ENCODE results near the gene SSH3. TPM values are rescaled to one million over a fixed set of nuclear protein-coding genes. Genes with fewer than 3 reads are reported as not detected.

SSH3 gene
- total and polyA plus RNA-seq, 11 donors = 8.1 to 23.9 (median 15.8) TPM

DNA sequence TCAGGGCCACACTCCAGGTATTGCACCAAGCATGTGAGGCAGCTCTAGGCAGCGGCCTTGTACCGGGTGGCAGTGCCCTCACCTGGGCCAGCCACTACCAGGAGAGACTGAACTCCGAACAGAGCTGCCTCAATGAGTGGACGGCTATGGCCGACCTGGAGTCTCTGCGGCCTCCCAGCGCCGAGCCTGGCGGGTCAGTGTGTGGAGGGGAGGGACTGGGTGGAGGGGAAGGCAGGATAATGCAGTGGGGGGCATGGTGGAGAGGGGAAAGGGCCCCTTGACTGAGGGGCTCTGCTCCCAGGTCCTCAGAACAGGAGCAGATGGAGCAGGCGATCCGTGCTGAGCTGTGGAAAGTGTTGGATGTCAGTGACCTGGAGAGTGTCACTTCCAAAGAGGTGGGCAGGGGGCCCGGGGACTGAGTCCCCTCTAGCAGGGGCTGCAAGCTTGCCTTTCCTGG, 4.2 kb downstream of the SSH3 start:
- Histone ChIP-seq H3K9me3 (no peaks in the 10 kb centered on the region), H3K27ac (no peak overlapping the region), H3K4me1 (peaks cover 4 to 24% (median 14%) of the 10 kb centered on the region in 12 donors), H3K4me3 (no peak overlapping the region), H3K36me3 (peaks cover 0 to 41% (median 19%) of the 10 kb centered on the region in 9 donors), H3K27me3 (no peaks in the 10 kb centered on the region)
- TF ChIP-seq, protein P1, sequence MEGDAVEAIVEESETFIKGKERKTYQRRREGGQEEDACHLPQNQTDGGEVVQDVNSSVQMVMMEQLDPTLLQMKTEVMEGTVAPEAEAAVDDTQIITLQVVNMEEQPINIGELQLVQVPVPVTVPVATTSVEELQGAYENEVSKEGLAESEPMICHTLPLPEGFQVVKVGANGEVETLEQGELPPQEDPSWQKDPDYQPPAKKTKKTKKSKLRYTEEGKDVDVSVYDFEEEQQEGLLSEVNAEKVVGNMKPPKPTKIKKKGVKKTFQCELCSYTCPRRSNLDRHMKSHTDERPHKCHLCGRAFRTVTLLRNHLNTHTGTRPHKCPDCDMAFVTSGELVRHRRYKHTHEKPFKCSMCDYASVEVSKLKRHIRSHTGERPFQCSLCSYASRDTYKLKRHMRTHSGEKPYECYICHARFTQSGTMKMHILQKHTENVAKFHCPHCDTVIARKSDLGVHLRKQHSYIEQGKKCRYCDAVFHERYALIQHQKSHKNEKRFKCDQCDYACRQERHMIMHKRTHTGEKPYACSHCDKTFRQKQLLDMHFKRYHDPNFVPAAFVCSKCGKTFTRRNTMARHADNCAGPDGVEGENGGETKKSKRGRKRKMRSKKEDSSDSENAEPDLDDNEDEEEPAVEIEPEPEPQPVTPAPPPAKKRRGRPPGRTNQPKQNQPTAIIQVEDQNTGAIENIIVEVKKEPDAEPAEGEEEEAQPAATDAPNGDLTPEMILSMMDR (IDR thresholded peaks at IDR 0.05) = no peak
- TF ChIP-seq POLR2A (IDR thresholded peaks at IDR 0.05) = no peak
- ATAC-seq = no peak
- WGBS, 4 donors = 86 to 90% (median 88%) methylated on average over 10 to 12 of the region's 12 CpGs
- intact Hi-C loops (cut with DNase I) = no loop called here
- no peak for DNase-seq

DNA sequence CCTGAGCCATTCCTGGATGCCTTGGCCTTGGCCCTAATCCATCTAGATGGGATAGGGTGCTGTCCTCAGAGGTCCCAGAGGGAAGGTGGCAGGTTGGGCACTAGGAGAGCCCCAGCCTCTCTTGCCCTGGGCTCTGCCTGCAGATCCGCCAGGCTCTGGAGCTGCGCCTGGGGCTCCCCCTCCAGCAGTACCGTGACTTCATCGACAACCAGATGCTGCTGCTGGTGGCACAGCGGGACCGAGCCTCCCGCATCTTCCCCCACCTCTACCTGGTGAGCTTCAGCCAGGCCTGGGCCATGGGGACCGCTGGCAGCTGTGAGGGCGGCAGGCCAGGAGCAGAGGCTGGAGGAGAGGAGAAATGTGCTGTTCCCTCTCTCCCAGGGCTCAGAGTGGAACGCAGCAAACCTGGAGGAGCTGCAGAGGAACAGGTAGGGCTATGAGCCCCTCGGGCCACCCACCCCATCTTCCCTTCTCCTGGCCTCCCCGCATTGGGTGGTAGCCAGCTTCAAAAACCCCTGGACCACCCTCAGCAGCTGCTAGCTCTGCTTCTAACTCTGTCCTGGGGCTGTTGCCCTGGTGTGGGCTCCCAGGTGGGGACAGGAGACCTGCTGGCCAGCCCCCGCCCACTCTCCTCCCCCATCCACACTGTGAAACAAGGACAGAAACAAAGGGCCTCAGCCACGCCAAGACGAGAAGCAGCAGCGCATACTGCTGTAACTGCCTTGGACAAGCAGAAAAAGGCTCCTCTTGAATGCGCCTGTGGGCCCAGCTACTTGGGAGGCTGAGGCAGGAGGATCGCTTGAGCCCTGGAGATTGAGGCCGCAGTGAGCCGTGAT, 4.9 kb downstream of the SSH3 start:
- Histone ChIP-seq H3K4me3 (no peak overlapping the region), H3K9me3 (no peaks in the 10 kb centered on the region), H3K27ac (no peak overlapping the region), H3K27me3 (no peaks in the 10 kb centered on the region), H3K4me1 (peaks cover 0 to 25% (median 10%) of the 10 kb centered on the region in 12 donors), H3K36me3 (peaks cover 0 to 41% (median 19%) of the 10 kb centered on the region in 9 donors)
- TF ChIP-seq POLR2A (IDR thresholded peaks at IDR 0.05) = no peak
- TF ChIP-seq, protein P1 (IDR thresholded peaks at IDR 0.05) = no peak
- no peak for DNase-seq
- no peak for ATAC-seq
- 94 to 97% (median 95%) methylated on average over 12 to 20 of the region's 20 CpGs for WGBS, 4 donors
- intact Hi-C loops (cut with DNase I) = no loop called here

DNA sequence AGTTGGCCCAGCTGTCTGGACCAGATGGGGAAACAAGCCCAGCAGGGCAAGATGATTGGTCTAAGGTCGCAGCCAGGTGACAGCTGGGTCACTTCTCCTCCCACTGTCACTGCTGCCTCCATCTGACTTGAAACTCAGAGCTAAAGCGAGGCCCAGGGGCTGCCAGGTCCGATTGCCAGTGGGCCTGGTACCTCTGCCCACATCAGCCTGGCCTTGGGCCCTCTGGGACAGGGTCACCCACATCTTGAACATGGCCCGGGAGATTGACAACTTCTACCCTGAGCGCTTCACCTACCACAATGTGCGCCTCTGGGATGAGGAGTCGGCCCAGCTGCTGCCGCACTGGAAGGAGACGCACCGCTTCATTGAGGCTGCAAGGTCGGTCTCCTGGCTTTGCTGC, 5.8 kb downstream of the SSH3 start:
- intact Hi-C loops (cut with DNase I) = no loop called here
- no peaks in the 10 kb centered on the region for H3K9me3 ChIP-seq
- H3K4me3 ChIP-seq = no peak overlapping the region
- H3K27ac ChIP-seq = no peak overlapping the region
- H3K27me3 ChIP-seq = no peaks in the 10 kb centered on the region
- H3K4me1 ChIP-seq = peaks cover 0 to 20% (median 5%) of the 10 kb centered on the region in 12 donors
- H3K36me3 ChIP-seq = peaks cover 0 to 41% (median 19%) of the 10 kb centered on the region in 9 donors
- no peak for ATAC-seq
- DNase-seq = no peak
- WGBS, 4 donors = 88 to 98% (median 96%) methylated on average over 9 to 11 of the region's 11 CpGs
- no peak for TF ChIP-seq POLR2A (IDR thresholded peaks at IDR 0.05)
- TF ChIP-seq, protein P1 (IDR thresholded peaks at IDR 0.05) = no peak

DNA sequence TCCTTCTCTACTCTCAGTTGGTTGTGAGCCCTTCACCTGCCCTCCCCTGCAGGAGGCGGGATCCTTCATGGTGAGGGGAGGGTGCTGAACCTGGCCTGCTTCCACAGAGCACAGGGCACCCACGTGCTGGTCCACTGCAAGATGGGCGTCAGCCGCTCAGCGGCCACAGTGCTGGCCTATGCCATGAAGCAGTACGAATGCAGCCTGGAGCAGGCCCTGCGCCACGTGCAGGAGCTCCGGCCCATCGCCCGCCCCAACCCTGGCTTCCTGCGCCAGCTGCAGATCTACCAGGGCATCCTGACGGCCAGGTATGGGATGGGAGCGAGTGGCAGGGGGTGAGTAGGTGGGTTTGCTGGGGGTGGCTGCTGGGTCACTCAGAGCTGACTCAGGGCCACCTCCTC, 6.3 kb downstream of the SSH3 start:
- no peaks in the 10 kb centered on the region for H3K9me3 ChIP-seq
- 93 to 96% (median 95%) methylated on average over 12 to 14 of the region's 14 CpGs for WGBS, 4 donors
- no peak overlapping the region for H3K27ac ChIP-seq
- H3K27me3 ChIP-seq = no peaks in the 10 kb centered on the region
- no peak for TF ChIP-seq POLR2A (IDR thresholded peaks at IDR 0.05)
- TF ChIP-seq, protein P1 (IDR thresholded peaks at IDR 0.05) = no peak
- ATAC-seq (no peak), DNase-seq (no peak)
- H3K4me3 ChIP-seq = no peak overlapping the region
- H3K4me1 ChIP-seq = peaks cover 0 to 15% (median under 1%) of the 10 kb centered on the region in 12 donors
- H3K36me3 ChIP-seq = peaks cover 0 to 41% (median 19%) of the 10 kb centered on the region in 9 donors
- intact Hi-C loops (cut with DNase I) = loop anchor here in 3 of 10 donors (10.0 kb wide), 1 partner anchor 225 kb away; no protein-coding TSS in a partner anchor
